ENCODE results near the gene NABP2.

DNA sequence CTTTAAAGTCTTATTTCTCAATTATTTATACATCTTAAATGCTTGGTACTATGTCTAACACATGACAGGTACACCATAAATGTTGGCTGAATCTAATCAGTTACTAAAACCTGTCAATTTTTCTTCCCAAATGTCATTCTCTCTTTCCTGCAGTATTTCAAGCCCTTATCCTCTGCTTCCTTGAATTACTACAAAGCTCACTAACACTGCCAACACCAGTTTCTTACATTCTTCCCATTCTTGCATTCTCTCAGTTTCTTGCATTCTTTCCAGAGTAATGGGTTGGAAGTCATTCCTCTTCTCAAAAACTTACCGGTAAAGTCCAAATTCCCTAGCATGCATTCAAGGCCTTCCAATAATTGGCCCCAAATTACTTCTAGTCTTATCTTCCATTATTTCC lies 25.3 kb upstream of the NABP2 start:
- TF ChIP-seq, protein P1, sequence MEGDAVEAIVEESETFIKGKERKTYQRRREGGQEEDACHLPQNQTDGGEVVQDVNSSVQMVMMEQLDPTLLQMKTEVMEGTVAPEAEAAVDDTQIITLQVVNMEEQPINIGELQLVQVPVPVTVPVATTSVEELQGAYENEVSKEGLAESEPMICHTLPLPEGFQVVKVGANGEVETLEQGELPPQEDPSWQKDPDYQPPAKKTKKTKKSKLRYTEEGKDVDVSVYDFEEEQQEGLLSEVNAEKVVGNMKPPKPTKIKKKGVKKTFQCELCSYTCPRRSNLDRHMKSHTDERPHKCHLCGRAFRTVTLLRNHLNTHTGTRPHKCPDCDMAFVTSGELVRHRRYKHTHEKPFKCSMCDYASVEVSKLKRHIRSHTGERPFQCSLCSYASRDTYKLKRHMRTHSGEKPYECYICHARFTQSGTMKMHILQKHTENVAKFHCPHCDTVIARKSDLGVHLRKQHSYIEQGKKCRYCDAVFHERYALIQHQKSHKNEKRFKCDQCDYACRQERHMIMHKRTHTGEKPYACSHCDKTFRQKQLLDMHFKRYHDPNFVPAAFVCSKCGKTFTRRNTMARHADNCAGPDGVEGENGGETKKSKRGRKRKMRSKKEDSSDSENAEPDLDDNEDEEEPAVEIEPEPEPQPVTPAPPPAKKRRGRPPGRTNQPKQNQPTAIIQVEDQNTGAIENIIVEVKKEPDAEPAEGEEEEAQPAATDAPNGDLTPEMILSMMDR (IDR thresholded peaks at IDR 0.05): no peak
- no peak for TF ChIP-seq ZFX (IDR thresholded peaks at IDR 0.05; ENCODE audit: borderline replicate concordance)

Measured in 22Rv1 (cell line).